Prostate gland (tissue), 2 donors: ENCODE results near the gene MAMLD1. TPM values are rescaled to one million over a fixed set of nuclear protein-coding genes. Genes with fewer than 3 reads are reported as not detected.

ENCODE experiments used
- DNase-seq: peaks from one replicate; pipeline ENCODE4 v3.0.0-alpha.2; 2019; ENCODE audit warnings: low spot score
- H3K27ac ChIP-seq, 2 donors: fragments of 200-600 bp; sonication (generic); 2 replicates each; pipeline ENCODE4 v1.5.1; 2017 to 2019
- H3K27me3 ChIP-seq: fragments of 200-600 bp; sonication (generic); replicated peaks from 2 replicates; pipeline ENCODE4 v1.5.1; 2019; ENCODE audit not compliant: insufficient read depth
- H3K36me3 ChIP-seq, 2 donors: fragments of 200-600 bp; sonication (generic); 1 replicate in 1 of 2; 2 replicates in 1 of 2; pipeline versions ENCODE4 v1.5.1 to v1.8.1; 2017 to 2019
- H3K4me1 ChIP-seq: fragments of 200-600 bp; sonication (generic); replicated peaks from 2 replicates; pipeline ENCODE4 v1.5.1; 2019
- H3K4me3 ChIP-seq, 2 donors: fragments of 200-600 bp; sonication (generic); 2 replicates each; pipeline ENCODE4 v1.5.1; 2017 to 2019
- H3K9me3 ChIP-seq: fragments of 200-600 bp; sonication (generic); 2 replicates; pipeline ENCODE4 v1.5.1; 2017
- POLR2A ChIP-seq: fragments of 450-650 bp; IDR thresholded peaks from one replicate; pipeline ENCODE4 v1.6.1; 2016; ENCODE audit warnings: antibody characterized with exemption, mild to moderate bottlenecking
- POLR2AphosphoS5 ChIP-seq: sonication (generic); formaldehyde crosslinking; IDR thresholded peaks from one replicate; pipeline ENCODE4 v1.6.1; 2017; ENCODE audit warnings: antibody characterized with exemption
- WGBS: methylation state at CpG from one replicate; pipeline ENCODE4 v1.1.5; 2018; 5-methylcytosine and 5-hydroxymethylcytosine counted together
- intact Hi-C: fragments of 100-400 bp; cut with DNase I; formaldehyde crosslinking; loops from one replicate; pipeline ENCODE4 v1.14.2; 2022
- total RNA-seq, 2 donors: library from RNA; depleted of rRNA; stranded (reverse); fragments of >200 nt; gene quantifications; one replicate each; pipeline ENCODE4 v1.1.0, GENCODE V29; 2016
- TF ChIP-seq, protein P1 (sequence below), 4 experiments: fragments of 200-600 bp in 2 of 4; fragments of 450-650 bp in 2 of 4; sonication (generic) in 2 of 4; IDR thresholded peaks; 1 replicate in 3 of 4; 2 replicates in 1 of 4; pipeline ENCODE4 v1.5.1; 2016 to 2019; ENCODE audit warnings: antibody characterized with exemption in 4 of 4, mild to moderate bottlenecking in 2 of 4, moderate library complexity in 2 of 4

MAMLD1 gene
- total RNA-seq, 2 donors from 2014 or later = 2.2 to 51.7 TPM

DNA sequence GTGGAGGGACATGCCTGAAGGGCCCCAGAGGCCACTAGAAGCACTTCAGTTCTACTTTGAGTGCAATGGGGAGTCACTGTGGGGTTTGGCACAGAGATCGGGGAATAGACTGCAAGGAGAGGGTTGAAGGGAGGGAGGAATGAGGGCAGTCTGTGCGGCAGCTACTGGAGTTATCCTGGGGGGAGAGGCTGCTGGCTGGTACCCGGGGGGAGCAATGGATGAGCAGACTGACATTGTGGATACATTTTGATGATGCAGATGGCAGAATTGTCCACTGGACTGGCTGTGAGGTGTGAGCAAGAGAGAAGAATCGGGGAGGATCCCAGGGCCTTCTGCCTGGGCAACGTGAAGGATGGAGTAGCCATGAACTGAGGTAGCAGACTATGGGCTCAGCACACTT, 2.8 kb upstream of the MAMLD1 start:
- Histone ChIP-seq H3K4me3 (no peak overlapping the region), H3K4me1 (no peaks in the 10 kb centered on the region), H3K36me3 (no peaks in the 10 kb centered on the region), H3K27me3 (no peaks in the 10 kb centered on the region), H3K9me3 (no peaks in the 10 kb centered on the region), H3K27ac (no peak overlapping the region)
- no peak for TF ChIP-seq POLR2A
- TF ChIP-seq POLR2AphosphoS5 = no peak
- TF ChIP-seq, protein P1, sequence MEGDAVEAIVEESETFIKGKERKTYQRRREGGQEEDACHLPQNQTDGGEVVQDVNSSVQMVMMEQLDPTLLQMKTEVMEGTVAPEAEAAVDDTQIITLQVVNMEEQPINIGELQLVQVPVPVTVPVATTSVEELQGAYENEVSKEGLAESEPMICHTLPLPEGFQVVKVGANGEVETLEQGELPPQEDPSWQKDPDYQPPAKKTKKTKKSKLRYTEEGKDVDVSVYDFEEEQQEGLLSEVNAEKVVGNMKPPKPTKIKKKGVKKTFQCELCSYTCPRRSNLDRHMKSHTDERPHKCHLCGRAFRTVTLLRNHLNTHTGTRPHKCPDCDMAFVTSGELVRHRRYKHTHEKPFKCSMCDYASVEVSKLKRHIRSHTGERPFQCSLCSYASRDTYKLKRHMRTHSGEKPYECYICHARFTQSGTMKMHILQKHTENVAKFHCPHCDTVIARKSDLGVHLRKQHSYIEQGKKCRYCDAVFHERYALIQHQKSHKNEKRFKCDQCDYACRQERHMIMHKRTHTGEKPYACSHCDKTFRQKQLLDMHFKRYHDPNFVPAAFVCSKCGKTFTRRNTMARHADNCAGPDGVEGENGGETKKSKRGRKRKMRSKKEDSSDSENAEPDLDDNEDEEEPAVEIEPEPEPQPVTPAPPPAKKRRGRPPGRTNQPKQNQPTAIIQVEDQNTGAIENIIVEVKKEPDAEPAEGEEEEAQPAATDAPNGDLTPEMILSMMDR (IDR thresholded peaks at IDR 0.05) = no peak
- intact Hi-C loops = loop anchor here (5.0 to 10.0 kb wide), 3 partner anchors 148 to 398 kb away; no protein-coding TSS in a partner anchor
- DNase-seq = no peak
- WGBS = 94% methylated on average over 5 of the region's 5 CpGs

DNA sequence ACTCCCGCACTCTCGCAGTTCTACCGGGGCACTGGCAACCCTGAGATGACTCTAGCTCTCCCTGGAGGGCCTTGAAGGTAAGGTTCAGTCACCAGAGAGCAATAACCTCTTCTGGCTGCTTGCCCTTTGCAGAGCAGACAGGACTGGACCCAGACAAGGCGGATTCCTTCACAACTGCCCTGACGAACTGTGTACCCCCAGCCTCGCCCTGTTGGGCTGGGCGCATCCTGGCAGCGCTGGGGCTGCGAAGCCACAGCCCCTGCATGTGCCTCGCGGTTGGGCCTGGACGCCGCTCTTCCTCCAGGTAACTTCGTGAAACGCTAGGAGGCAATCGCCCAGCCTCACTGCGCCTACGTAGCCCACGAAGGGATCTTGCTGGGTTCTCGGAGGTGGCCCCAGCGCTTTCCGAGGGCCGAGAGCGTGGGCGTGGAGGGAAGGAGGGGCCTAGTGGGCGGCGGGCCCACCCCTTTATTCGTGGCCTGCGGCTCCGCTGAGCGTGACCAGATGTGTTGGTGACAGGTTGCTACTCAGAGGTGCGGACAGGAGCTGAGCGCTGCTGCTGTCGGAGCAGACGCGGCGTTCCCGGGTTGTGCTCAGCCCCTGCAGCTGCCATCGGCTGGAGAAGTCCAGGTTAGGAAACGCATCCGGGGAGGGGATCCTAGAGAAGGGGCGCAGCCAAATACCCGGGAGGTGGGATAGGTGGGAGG, 1.9 kb upstream of the MAMLD1 start:
- H3K4me1 ChIP-seq = no peaks in the 10 kb centered on the region
- no peaks in the 10 kb centered on the region for H3K27me3 ChIP-seq
- TF ChIP-seq POLR2A (no peak), POLR2AphosphoS5 (no peak)
- TF ChIP-seq, protein P1 (IDR thresholded peaks at IDR 0.05) = no peak
- WGBS = 8% methylated on average over 18 of the region's 43 CpGs
- intact Hi-C loops = loop anchor here (5.0 to 10.0 kb wide), 3 partner anchors 149 to 399 kb away; no protein-coding TSS in a partner anchor
- peak overlapping the region; percentile 41 to 45 for H3K4me3 ChIP-seq
- H3K27ac ChIP-seq = no peak overlapping the region
- H3K9me3 ChIP-seq = no peaks in the 10 kb centered on the region
- H3K36me3 ChIP-seq = no peaks in the 10 kb centered on the region
- no peak for DNase-seq

DNA sequence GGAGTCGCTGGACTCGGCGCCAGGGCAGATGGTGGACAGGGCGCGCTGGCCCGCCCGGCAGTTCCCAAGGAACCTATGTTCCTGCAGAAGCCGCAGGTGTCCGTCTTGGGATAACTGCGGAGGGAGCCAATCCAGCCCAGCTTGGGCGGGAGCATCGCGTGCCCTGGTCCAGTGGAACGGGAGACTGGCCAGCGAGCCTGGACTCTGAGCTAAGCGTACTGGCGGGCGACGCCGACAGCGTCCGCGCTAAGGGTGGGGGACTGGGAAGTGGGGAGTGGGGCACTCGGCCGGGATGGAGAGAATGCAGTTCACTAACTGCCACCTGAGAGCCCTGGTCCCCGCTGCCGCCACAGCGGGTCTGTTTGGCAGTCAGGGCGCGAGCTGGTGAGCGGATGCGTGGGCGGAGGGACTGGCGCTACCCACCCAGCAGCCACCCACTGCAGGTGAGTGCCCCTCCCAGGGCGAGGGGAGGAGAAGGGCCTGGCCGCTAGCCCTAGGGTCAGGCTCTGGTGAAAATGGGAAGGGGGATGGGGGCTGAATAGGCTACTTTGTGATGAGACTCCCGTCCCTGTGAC, 1.3 kb upstream of the MAMLD1 start:
- H3K27me3 ChIP-seq = no peaks in the 10 kb centered on the region

DNA sequence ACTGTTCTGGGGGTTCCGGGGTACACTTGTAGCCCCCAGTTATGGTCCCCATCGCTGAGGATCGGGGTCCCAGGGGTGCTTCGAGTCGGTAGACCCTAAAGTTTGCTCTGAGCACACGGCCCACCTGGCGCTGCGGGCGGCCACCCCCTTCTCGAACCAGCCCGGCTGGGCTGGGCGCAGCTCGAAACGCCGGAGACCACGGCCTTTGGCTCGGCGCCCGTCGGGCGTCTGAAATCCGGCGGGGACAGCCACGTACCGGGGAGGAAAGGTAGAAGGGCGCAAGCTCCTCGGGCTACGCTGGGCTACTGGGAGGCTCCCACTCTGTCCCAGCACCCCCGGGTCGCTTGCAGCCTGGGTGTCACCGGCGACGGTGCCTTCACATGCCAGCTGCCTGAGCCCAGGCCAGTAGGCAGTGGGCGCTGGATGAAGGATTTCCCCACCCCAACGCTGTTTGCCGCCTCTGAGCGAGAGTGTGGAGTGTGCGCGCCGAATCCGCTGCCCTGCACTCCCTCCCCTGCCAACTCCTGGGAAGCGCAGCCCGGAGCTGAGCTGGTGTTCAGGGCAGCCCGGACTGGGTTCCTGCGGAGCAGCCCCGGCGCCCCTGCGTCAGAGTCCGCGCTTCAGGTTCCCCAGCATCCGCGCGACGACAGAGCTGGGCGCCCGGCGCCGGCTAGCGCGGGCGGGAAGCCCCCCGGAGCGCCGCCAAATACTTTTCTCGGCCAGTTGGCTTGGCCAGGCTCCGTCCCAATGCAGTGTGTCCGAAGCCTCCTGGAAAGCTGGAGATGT, 637 bp downstream of the MAMLD1 start:
- WGBS = 0% methylated on average over 3 of the region's 67 CpGs
- Histone ChIP-seq H3K27ac (peak overlapping the region; percentile 75 to 79), H3K4me3 (peak overlapping the region; percentile 41 to 45), H3K9me3 (no peaks in the 10 kb centered on the region), H3K36me3 (no peaks in the 10 kb centered on the region), H3K4me1 (no peaks in the 10 kb centered on the region), H3K27me3 (no peaks in the 10 kb centered on the region)
- TF ChIP-seq, protein P1 (IDR thresholded peaks at IDR 0.05) = no peak
- no peak for TF ChIP-seq POLR2A
- intact Hi-C loops = loop anchor here (5.0 to 10.0 kb wide), 3 partner anchors 151 to 401 kb away; no protein-coding TSS in a partner anchor
- no peak for DNase-seq

More for the DNA sequence above, 1.3 kb upstream of the MAMLD1 start:
- Histone ChIP-seq H3K36me3 (no peaks in the 10 kb centered on the region), H3K4me3 (peak overlapping the region; percentile 41 to 45), H3K27ac (peak overlapping the region in 1 of 2 donors; percentile 75), H3K9me3 (no peaks in the 10 kb centered on the region), H3K4me1 (no peaks in the 10 kb centered on the region)
- intact Hi-C loops = loop anchor here (5.0 to 10.0 kb wide), 3 partner anchors 150 to 400 kb away; no protein-coding TSS in a partner anchor
- no peak for TF ChIP-seq POLR2AphosphoS5
- no peak for TF ChIP-seq POLR2A
- DNase-seq = no peak
- 1% methylated on average over 28 of the region's 37 CpGs for WGBS
